Neuronal stem cell (in vitro differentiated cells): ENCODE measurements around the gene NT5DC4.

Experiments
- DNase-seq: peaks from one replicate; pipeline ENCODE4 v3.0.0-alpha.2; 2013; ENCODE audit warnings: low spot score
- H2AFZ ChIP-seq: one replicate; pipeline ENCODE4 v1.6.1; 2013; ENCODE audit warnings: mild to moderate bottlenecking, low read length, inconsistent platforms
- H2AK5ac ChIP-seq: 2 replicates; pipeline ENCODE4 v1.6.1; 2013; ENCODE audit warnings: low read depth, mild to moderate bottlenecking, inconsistent platforms, low read length, moderate library complexity, mixed read lengths
- H2BK120ac ChIP-seq: 2 replicates; pipeline ENCODE4 v1.6.1; 2013; ENCODE audit warnings: low read depth, mild to moderate bottlenecking, inconsistent platforms, low read length, moderate library complexity, mixed read lengths
- H2BK12ac ChIP-seq: one replicate; pipeline ENCODE4 v1.6.1; 2013; ENCODE audit warnings: low read length, inconsistent platforms
- H2BK15ac ChIP-seq: 2 replicates; pipeline ENCODE4 v1.6.1; 2013; ENCODE audit warnings: mild to moderate bottlenecking, low read length, inconsistent platforms, mixed read lengths
- H2BK5ac ChIP-seq: one replicate; pipeline ENCODE4 v1.6.1; 2013; ENCODE audit warnings: inconsistent platforms, mild to moderate bottlenecking, low read length, moderate library complexity
- H3K14ac ChIP-seq: one replicate; pipeline ENCODE4 v1.6.1; 2013; ENCODE audit warnings: low read length, inconsistent platforms
- H3K18ac ChIP-seq: 2 replicates; pipeline ENCODE4 v1.6.1; 2013; ENCODE audit warnings: low read length, inconsistent platforms
- H3K23ac ChIP-seq: 2 replicates; pipeline ENCODE4 v1.6.1; 2013; ENCODE audit warnings: low read depth, mild to moderate bottlenecking, mixed read lengths, low read length, inconsistent platforms; ENCODE audit not compliant: poor library complexity
- H3K27ac ChIP-seq: replicated peaks from 3 replicates; pipeline ENCODE4 v1.5.1; 2013; ENCODE audit warnings: low read length, inconsistent platforms
- H3K27me3 ChIP-seq, 3 experiments: 2 replicates each; pipeline ENCODE4 v1.6.1; 2013; ENCODE audit warnings: low read length in 3 of 3, mild to moderate bottlenecking in 2 of 3, inconsistent platforms in 1 of 3, low read depth in 1 of 3, mixed read lengths in 1 of 3, moderate library complexity in 1 of 3; ENCODE audit not compliant: control insufficient read depth in 3 of 3, insufficient read depth in 3 of 3
- H3K36me3 ChIP-seq, 2 donors: replicated peaks in 1 of 2; 2 replicates each; pipeline ENCODE4 v1.6.1; 2013; ENCODE audit warnings: low read length in 2 of 2; ENCODE audit not compliant: control insufficient read depth in 2 of 2, insufficient read depth in 2 of 2
- H3K4ac ChIP-seq: 2 replicates; pipeline ENCODE4 v1.6.1; 2013; ENCODE audit warnings: inconsistent platforms, mild to moderate bottlenecking, low read length, moderate library complexity
- H3K4me1 ChIP-seq, 2 donors: 1 replicate in 1 of 2; 2 replicates in 1 of 2; pipeline ENCODE4 v1.6.1; 2013; ENCODE audit warnings: low read length in 2 of 2, low read depth in 1 of 2; ENCODE audit not compliant: control insufficient read depth in 2 of 2, insufficient read depth in 1 of 2
- H3K4me2 ChIP-seq: one replicate; pipeline ENCODE4 v1.6.1; 2013; ENCODE audit warnings: mild to moderate bottlenecking, low read length, inconsistent platforms; ENCODE audit not compliant: insufficient read depth, poor library complexity, severe bottlenecking
- H3K4me3 ChIP-seq, 2 donors: 2 replicates each; pipeline ENCODE4 v1.5.1; 2013; ENCODE audit warnings: low read length in 2 of 2, mild to moderate bottlenecking in 2 of 2, inconsistent platforms in 1 of 2, moderate library complexity in 1 of 2
- H3K79me1 ChIP-seq: one replicate; pipeline ENCODE4 v1.6.1; 2013; ENCODE audit warnings: low read depth, mild to moderate bottlenecking, inconsistent platforms, low read length, moderate library complexity
- H3K9ac ChIP-seq: one replicate; pipeline ENCODE4 v1.6.1; 2013; ENCODE audit warnings: mild to moderate bottlenecking, low read depth, low read length, inconsistent platforms; ENCODE audit not compliant: poor library complexity
- H3K9me3 ChIP-seq, 2 donors: replicated peaks in 1 of 2; 2 replicates each; pipeline versions ENCODE3 to v1.6.1; 2013; ENCODE audit warnings: low read length in 2 of 2, mild to moderate bottlenecking in 2 of 2, inconsistent platforms in 1 of 2, low read depth in 1 of 2, mixed read lengths in 1 of 2, moderate library complexity in 1 of 2; ENCODE audit not compliant: control insufficient read depth in 2 of 2, insufficient read depth in 1 of 2
- H4K8ac ChIP-seq: one replicate; pipeline ENCODE4 v1.6.1; 2013; ENCODE audit warnings: low read depth, mild to moderate bottlenecking, inconsistent platforms, low read length, moderate library complexity
- H4K91ac ChIP-seq: one replicate; pipeline ENCODE4 v1.6.1; 2013; ENCODE audit warnings: low read length, low read depth, mild to moderate bottlenecking, inconsistent platforms; ENCODE audit not compliant: poor library complexity
- WGBS, 2 donors: extraction: QIAGEN DNeasy Blood & Tissue Kit; methylation state at CpG; one replicate each; pipeline ENCODE4 v1.1.7; 2013; ENCODE audit warnings: missing lambda C conversion rate in 2 of 2, mixed read lengths in 1 of 2; ENCODE audit not compliant: insufficient read length in 2 of 2, insufficient replicate concordance in 1 of 2; ENCODE audit errors: extremely low coverage in 2 of 2; 5-methylcytosine and 5-hydroxymethylcytosine counted together

Gene NT5DC4

DNA sequence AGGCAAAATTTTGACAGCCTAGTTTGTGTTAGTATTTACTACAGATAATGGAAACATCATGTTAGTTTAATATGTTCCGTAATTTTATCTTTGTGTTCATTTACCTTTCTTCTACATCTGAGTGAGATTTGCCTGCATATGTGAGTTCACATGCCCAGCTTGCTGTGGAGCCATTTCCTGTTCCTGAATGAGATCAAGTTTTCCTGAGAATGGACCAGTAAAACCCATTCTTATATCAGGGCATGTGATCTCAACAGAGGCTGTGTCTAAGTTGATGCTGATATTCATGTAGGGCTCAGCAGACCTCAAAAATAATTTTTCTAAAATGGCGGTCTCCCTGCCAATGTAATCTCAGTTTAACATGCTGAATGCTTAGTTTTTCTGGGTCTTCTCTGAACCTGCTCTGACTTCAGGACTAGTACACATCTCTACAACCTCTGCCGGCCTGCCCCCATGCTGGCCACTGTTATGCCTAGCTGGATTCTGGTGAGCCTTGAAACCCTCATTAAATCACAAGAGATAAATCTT, 62.4 kb downstream of the NT5DC4 start:
- H4K8ac ChIP-seq, result no peak overlapping the region
- no peak overlapping the region for H3K4me3 ChIP-seq
- no peak for DNase-seq
- H3K79me1 ChIP-seq, result no peaks in the 10 kb centered on the region
- H3K36me3 ChIP-seq, result no peaks in the 10 kb centered on the region
- H3K27ac ChIP-seq, result no peak overlapping the region
- no peak overlapping the region for H4K91ac ChIP-seq
- peaks cover 3 to 11% of the 10 kb centered on the region in 2 donors for H3K4me1 ChIP-seq
- H2BK120ac ChIP-seq, result no peak overlapping the region
- no peak overlapping the region for H2BK12ac ChIP-seq
- no CpG with 5 or more reads among the region's 3 CpGs for whole genome bisulfite sequencing, 2 donors
- no peaks in the 10 kb centered on the region for H3K27me3 ChIP-seq
- H3K18ac ChIP-seq, result peak overlapping the region; percentile 69
- no peak overlapping the region for H2BK15ac ChIP-seq
- H3K4me2 ChIP-seq, result no peak overlapping the region
- no peaks in the 10 kb centered on the region for H3K9me3 ChIP-seq
- no peak overlapping the region for H2BK5ac ChIP-seq
- peak overlapping the region; percentile 8 for H2AFZ ChIP-seq
- H3K23ac ChIP-seq, result no peak overlapping the region
- no peak overlapping the region for H3K9ac ChIP-seq
- H2AK5ac ChIP-seq, result no peak overlapping the region
- no peak overlapping the region for H3K4ac ChIP-seq
- no peak overlapping the region for H3K14ac ChIP-seq

DNA sequence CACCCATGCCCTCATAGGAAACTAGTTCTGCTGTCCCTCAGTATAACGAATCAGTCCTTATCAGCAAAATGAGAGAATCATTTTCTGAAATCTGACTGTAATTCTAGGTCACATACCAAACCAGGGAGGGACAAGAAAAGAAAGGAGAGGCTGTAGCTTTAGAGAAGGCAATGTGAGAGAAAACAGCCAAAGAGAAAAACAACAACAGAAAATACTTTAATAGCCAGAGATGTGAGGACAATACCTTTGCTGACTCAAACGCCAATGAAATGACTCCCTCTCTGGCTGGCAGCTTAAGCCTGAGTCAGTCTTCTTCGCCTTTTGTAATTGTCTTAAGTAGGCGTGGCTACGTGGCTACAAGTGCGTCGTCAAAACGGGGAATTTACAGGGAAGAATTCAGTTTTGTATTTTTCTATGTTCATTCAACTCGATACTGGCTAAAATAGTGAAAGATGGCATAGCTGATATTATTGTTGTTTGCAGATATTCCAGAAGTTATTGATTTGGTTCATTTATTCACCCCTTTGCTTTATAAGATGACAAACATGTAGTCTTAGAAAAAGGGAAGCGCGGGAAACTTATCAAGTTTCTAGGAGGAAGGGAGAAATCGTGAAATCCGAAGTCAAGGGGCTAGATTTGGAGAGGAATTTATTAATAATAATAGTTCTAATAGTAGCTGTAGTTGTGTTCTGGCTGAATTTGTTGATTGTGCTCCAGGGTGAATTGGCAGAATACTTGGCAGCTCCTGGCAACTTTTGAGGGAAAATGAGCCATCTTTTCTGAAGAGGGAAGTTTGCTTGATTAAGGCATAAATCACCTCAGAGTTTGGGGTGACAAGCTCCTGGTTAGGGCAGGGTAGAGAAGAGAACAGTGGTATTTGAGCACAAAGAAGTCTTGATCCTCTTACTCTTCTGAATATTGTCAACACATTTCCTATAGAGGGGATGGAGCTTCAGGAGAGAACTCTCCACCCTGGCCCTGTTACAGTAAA, 63.7 kb downstream of the NT5DC4 start, which contains the start of gene IL1A:
IL1A (minus strand) TSS at position 295 of the 991 bp plus-strand sequence. CDS start 723 bp downstream, outside the sequence.
- no peak within 1 kb of the TSS for H3K14ac ChIP-seq
- H3K9ac ChIP-seq, result no peak within 1 kb of the TSS
- H3K9me3 ChIP-seq, result no peaks in the 10 kb centered on the region
- no peak within 1 kb of the TSS for H3K4ac ChIP-seq
- H3K36me3 ChIP-seq, result no peaks in the 10 kb centered on the region
- H3K18ac ChIP-seq, result peak within 1 kb of the TSS; percentile 69
- no peaks in the 10 kb centered on the region for H3K79me1 ChIP-seq
- H3K4me3 ChIP-seq, result no peak within 1 kb of the TSS
- no peaks in the 10 kb centered on the region for H3K27me3 ChIP-seq
- peak within 1 kb of the TSS; percentile 64 for H2AFZ ChIP-seq
- H2BK15ac ChIP-seq, result no peak within 1 kb of the TSS
- H2AK5ac ChIP-seq, result no peak within 1 kb of the TSS
- H2BK5ac ChIP-seq, result no peak within 1 kb of the TSS
- H3K4me1 ChIP-seq, result peaks cover 3 to 11% of the 10 kb centered on the region in 2 donors
- H3K4me2 ChIP-seq, result no peak within 1 kb of the TSS
- H4K8ac ChIP-seq, result no peak within 1 kb of the TSS
- H3K27ac ChIP-seq, result no peak within 1 kb of the TSS
- no CpG with 5 or more reads among the region's 13 CpGs for WGBS, 2 donors
- peak; percentile 56 for DNase-seq
- no peak within 1 kb of the TSS for H2BK120ac ChIP-seq
- H4K91ac ChIP-seq, result no peak within 1 kb of the TSS
- no peak within 1 kb of the TSS for H2BK12ac ChIP-seq
- no peak within 1 kb of the TSS for H3K23ac ChIP-seq

DNA sequence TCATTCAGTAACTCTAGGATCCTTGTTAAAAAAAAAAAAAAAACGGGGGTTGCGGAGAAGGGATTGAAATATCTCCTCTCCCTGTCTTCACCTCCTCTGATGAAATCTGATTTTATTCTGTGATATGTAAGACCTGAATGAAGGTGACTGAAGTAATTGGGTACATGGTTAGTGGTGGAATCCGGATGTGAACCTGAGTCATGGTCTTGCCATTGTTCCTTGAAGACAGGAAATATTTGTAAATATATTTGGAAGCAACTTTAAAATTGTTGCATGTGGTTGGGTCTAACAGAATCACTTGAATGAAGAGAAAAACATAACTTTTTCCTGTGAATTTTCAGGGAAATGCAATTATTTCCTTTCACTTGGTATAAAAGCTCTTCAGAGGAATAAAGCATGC, 66.5 kb downstream of the NT5DC4 start:
- no peak for DNase-seq
- H3K36me3 ChIP-seq, result no peaks in the 10 kb centered on the region
- no peak overlapping the region for H3K4me2 ChIP-seq
- H3K79me1 ChIP-seq, result no peaks in the 10 kb centered on the region
- H4K91ac ChIP-seq, result no peak overlapping the region
- H2AK5ac ChIP-seq, result no peak overlapping the region
- H3K4me3 ChIP-seq, result no peak overlapping the region
- no peaks in the 10 kb centered on the region for H3K9me3 ChIP-seq
- no peak overlapping the region for H3K14ac ChIP-seq
- H2BK5ac ChIP-seq, result no peak overlapping the region
- no peak overlapping the region for H3K27ac ChIP-seq
- H2AFZ ChIP-seq, result no peak overlapping the region
- no CpG with 5 or more reads among the region's 3 CpGs for WGBS, 2 donors
- H2BK12ac ChIP-seq, result no peak overlapping the region
- no peak overlapping the region for H3K4ac ChIP-seq
- H2BK15ac ChIP-seq, result no peak overlapping the region
- H3K23ac ChIP-seq, result no peak overlapping the region
- H3K27me3 ChIP-seq, result no peaks in the 10 kb centered on the region
- H3K4me1 ChIP-seq, result peaks cover 3 to 11% of the 10 kb centered on the region in 2 donors
- H4K8ac ChIP-seq, result no peak overlapping the region
- H3K9ac ChIP-seq, result no peak overlapping the region
- H3K18ac ChIP-seq, result no peak overlapping the region
- H2BK120ac ChIP-seq, result no peak overlapping the region

DNA sequence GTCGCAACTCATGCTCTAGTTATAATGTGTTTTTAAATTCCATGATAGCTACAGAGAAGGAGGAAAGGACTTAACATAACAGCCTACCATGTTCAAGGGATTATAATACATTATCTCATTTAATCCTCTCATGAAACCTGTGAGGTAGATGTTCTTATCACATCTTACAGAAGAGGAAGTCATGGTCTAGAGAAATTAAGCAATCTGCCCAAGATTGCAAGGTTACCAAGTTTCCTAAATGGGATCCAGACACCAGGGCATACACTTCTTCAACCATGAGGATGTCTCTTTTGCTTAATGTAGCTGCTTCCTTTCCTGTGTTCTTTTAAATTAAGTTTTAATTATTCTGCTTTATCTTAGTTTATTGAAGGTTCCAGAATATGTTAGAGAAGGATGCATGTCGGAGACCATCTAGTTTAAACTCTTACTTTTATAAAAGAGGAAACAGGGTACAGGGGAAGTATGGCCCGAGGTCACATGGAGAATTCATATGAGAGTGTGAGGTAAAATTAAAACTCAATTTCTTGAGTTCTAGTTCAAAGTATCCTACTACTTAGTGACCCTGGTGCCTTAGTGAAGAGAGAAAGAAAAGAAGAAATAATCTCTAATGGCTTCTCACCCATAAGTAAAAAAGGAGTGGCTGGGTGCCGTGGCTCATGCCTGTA, 67.0 kb downstream of the NT5DC4 start:
- Histone ChIP-seq H3K9ac (no peak overlapping the region), H3K36me3 (no peaks in the 10 kb centered on the region), H3K4me2 (no peak overlapping the region), H3K4ac (no peak overlapping the region), H3K18ac (no peak overlapping the region), H4K8ac (no peak overlapping the region), H2AK5ac (no peak overlapping the region), H3K4me3 (no peak overlapping the region), H2BK15ac (no peak overlapping the region), H3K27me3 (no peaks in the 10 kb centered on the region), H3K9me3 (no peaks in the 10 kb centered on the region), H2BK5ac (no peak overlapping the region), H3K27ac (no peak overlapping the region), H2BK120ac (no peak overlapping the region), H4K91ac (no peak overlapping the region), H3K23ac (no peak overlapping the region), H3K79me1 (no peaks in the 10 kb centered on the region), H2AFZ (no peak overlapping the region), H3K14ac (no peak overlapping the region), H3K4me1 (peaks cover 3 to 11% of the 10 kb centered on the region in 2 donors), H2BK12ac (no peak overlapping the region)
- no CpG with 5 or more reads among the region's 4 CpGs for WGBS, 2 donors
- no peak for DNase-seq
